ENCODE results near the gene ARL5B.

GRCh38 chr10:18656724-18657123, 2.5 kb upstream of the ARL5B start:
- TF ChIP-seq, protein P1, sequence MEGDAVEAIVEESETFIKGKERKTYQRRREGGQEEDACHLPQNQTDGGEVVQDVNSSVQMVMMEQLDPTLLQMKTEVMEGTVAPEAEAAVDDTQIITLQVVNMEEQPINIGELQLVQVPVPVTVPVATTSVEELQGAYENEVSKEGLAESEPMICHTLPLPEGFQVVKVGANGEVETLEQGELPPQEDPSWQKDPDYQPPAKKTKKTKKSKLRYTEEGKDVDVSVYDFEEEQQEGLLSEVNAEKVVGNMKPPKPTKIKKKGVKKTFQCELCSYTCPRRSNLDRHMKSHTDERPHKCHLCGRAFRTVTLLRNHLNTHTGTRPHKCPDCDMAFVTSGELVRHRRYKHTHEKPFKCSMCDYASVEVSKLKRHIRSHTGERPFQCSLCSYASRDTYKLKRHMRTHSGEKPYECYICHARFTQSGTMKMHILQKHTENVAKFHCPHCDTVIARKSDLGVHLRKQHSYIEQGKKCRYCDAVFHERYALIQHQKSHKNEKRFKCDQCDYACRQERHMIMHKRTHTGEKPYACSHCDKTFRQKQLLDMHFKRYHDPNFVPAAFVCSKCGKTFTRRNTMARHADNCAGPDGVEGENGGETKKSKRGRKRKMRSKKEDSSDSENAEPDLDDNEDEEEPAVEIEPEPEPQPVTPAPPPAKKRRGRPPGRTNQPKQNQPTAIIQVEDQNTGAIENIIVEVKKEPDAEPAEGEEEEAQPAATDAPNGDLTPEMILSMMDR (IDR thresholded peaks at IDR 0.05): no peak
- TF ChIP-seq POLR2AphosphoS5 (IDR thresholded peaks at IDR 0.05; ENCODE audit: low read depth, low read length) (no peak), SIN3A (IDR thresholded peaks at IDR 0.05; ENCODE audit: borderline replicate concordance, insufficient read depth, low read depth, low read length) (no peak), REST (IDR thresholded peaks at IDR 0.05; ENCODE audit: insufficient read depth in 1 of 2, low read depth in 2 of 2, low read length in 1 of 2) (no peak), TCF7L2 (IDR thresholded peaks at IDR 0.05; ENCODE audit: low read depth, low read length) (no peak)
